SK-N-SH treated with all-trans-retinoic acid at 6 μM for 48 hours (cell line): ENCODE measurements around the gene CTSH.

Source experiments
- ATAC-seq: fragments of 200-7000 bp; cut with Tn5 transposase; 3 replicates; pipeline ENCODE4 v1.9.1; 2020; ENCODE audit warnings: mild to moderate bottlenecking, moderate library complexity
- ARNTL ChIP-seq: fragments of 450-650 bp; formaldehyde crosslinking; IDR thresholded peaks from 2 replicates; pipeline ENCODE4 v1.5.0; 2020; ENCODE audit warnings: low read depth, mild to moderate bottlenecking, moderate library complexity, borderline replicate concordance
- BACH2 ChIP-seq: fragments of 250-450 bp; sonication (Bioruptor Pico); IDR thresholded peaks from 2 replicates; pipeline ENCODE4 v1.9.0; 2021; ENCODE audit warnings: mild to moderate bottlenecking, borderline replicate concordance
- CREB5 ChIP-seq: fragments of 250-450 bp; sonication (Bioruptor Pico); IDR thresholded peaks from 2 replicates; pipeline ENCODE4 v1.5.1; 2020; ENCODE audit warnings: low read depth, mild to moderate bottlenecking, moderate library complexity
- CSDC2 ChIP-seq: fragments of 250-450 bp; sonication (Bioruptor Pico); IDR thresholded peaks from 2 replicates; pipeline ENCODE4 v1.5.0; 2020; ENCODE audit warnings: mild to moderate bottlenecking, moderate library complexity
- ESRRG ChIP-seq: fragments of 250-450 bp; sonication (Bioruptor Pico); IDR thresholded peaks from 2 replicates; pipeline ENCODE4 v1.6.1; 2021; ENCODE audit warnings: mild to moderate bottlenecking
- GLIS3 ChIP-seq: fragments of 250-450 bp; sonication (Bioruptor Pico); IDR thresholded peaks from 2 replicates; pipeline ENCODE4 v1.5.0; 2020; ENCODE audit warnings: mild to moderate bottlenecking, moderate library complexity
- ISL1 ChIP-seq: fragments of 250-450 bp; sonication (Bioruptor Pico); IDR thresholded peaks from 2 replicates; pipeline ENCODE4 v2.1.2; 2022; ENCODE audit warnings: mild to moderate bottlenecking, moderate library complexity
- POU6F1 ChIP-seq: fragments of 250-450 bp; sonication (Bioruptor Pico); IDR thresholded peaks from 2 replicates; pipeline ENCODE4 v1.8.0; 2021; ENCODE audit warnings: low read depth, mild to moderate bottlenecking, moderate library complexity, borderline replicate concordance
- PPARA ChIP-seq: fragments of 250-450 bp; sonication (Bioruptor Pico); IDR thresholded peaks from 2 replicates; pipeline ENCODE4 v1.5.0; 2020; ENCODE audit warnings: mild to moderate bottlenecking, borderline replicate concordance
- RARB ChIP-seq: fragments of 250-450 bp; sonication (Bioruptor Pico); IDR thresholded peaks from 2 replicates; pipeline ENCODE4 v1.8.0; 2021; ENCODE audit warnings: mild to moderate bottlenecking, moderate library complexity
- SNAI2 ChIP-seq: fragments of 250-450 bp; sonication (Bioruptor Pico); IDR thresholded peaks from 2 replicates; pipeline ENCODE4 v1.5.0; 2020; ENCODE audit warnings: mild to moderate bottlenecking, moderate library complexity
- TCF4 ChIP-seq: fragments of 250-450 bp; sonication (Bioruptor Pico); IDR thresholded peaks from 2 replicates; pipeline ENCODE4 v1.8.0; 2021; ENCODE audit warnings: mild to moderate bottlenecking, moderate library complexity, borderline replicate concordance
- TOX ChIP-seq: fragments of 250-450 bp; sonication (Bioruptor Pico); IDR thresholded peaks from 2 replicates; pipeline ENCODE4 v1.8.0; 2021; ENCODE audit warnings: mild to moderate bottlenecking, moderate library complexity, borderline replicate concordance
- TSHZ2 ChIP-seq: fragments of 250-450 bp; sonication (Bioruptor Pico); IDR thresholded peaks from 2 replicates; pipeline ENCODE4 v1.5.0; 2020; ENCODE audit warnings: mild to moderate bottlenecking, moderate library complexity
- ZC3H10 ChIP-seq: fragments of 250-450 bp; sonication (Bioruptor Pico); IDR thresholded peaks from 2 replicates; pipeline ENCODE4 v1.5.1; 2021; ENCODE audit warnings: mild to moderate bottlenecking, moderate library complexity
- ZFP3 ChIP-seq: fragments of 250-450 bp; sonication (Bioruptor Pico); IDR thresholded peaks from 2 replicates; pipeline ENCODE4 v1.5.0; 2020; ENCODE audit warnings: mild to moderate bottlenecking, moderate library complexity
- ZFP30 ChIP-seq: fragments of 450-650 bp; formaldehyde crosslinking; IDR thresholded peaks from 2 replicates; pipeline ENCODE4 v1.5.0; 2022; ENCODE audit warnings: mild to moderate bottlenecking, moderate library complexity
- ZNF565 ChIP-seq: fragments of 450-650 bp; formaldehyde crosslinking; conservative IDR thresholded peaks from 2 replicates; pipeline ENCODE4 v1.5.0; 2020; ENCODE audit warnings: low read depth, mild to moderate bottlenecking, moderate library complexity
- ZNF70 ChIP-seq: fragments of 450-650 bp; formaldehyde crosslinking; IDR thresholded peaks from 2 replicates; pipeline ENCODE4 v1.5.0; 2020; ENCODE audit warnings: mild to moderate bottlenecking, moderate library complexity
- ZNF8 ChIP-seq: fragments of 450-650 bp; formaldehyde crosslinking; IDR thresholded peaks from 2 replicates; pipeline ENCODE4 v1.5.0; 2020; ENCODE audit warnings: mild to moderate bottlenecking, moderate library complexity
- TF ChIP-seq, protein P1 (sequence below): fragments of 250-450 bp; sonication (Bioruptor Pico); IDR thresholded peaks from 2 replicates; pipeline ENCODE4 v1.8.0; 2020; ENCODE audit warnings: mild to moderate bottlenecking, moderate library complexity, borderline replicate concordance
- TF ChIP-seq, protein P2 (sequence below): fragments of 250-450 bp; sonication (Bioruptor Pico); IDR thresholded peaks from 2 replicates; pipeline ENCODE4 v1.5.1; 2021; ENCODE audit warnings: mild to moderate bottlenecking, moderate library complexity

The CTSH gene

GRCh38 chr15:78921517-78921916 lies 23.3 kb downstream of the CTSH start:
- TF ChIP-seq, protein P1, sequence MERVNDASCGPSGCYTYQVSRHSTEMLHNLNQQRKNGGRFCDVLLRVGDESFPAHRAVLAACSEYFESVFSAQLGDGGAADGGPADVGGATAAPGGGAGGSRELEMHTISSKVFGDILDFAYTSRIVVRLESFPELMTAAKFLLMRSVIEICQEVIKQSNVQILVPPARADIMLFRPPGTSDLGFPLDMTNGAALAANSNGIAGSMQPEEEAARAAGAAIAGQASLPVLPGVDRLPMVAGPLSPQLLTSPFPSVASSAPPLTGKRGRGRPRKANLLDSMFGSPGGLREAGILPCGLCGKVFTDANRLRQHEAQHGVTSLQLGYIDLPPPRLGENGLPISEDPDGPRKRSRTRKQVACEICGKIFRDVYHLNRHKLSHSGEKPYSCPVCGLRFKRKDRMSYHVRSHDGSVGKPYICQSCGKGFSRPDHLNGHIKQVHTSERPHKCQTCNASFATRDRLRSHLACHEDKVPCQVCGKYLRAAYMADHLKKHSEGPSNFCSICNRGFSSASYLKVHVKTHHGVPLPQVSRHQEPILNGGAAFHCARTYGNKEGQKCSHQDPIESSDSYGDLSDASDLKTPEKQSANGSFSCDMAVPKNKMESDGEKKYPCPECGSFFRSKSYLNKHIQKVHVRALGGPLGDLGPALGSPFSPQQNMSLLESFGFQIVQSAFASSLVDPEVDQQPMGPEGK, result no peak
- TF ChIP-seq ESRRG (no peak), SNAI2 (no peak), BACH2 (CRISPR knock-in tag) (no peak), ZNF565 (no peak), ARNTL (CRISPR knock-in tag) (no peak), ZC3H10 (CRISPR knock-in tag) (no peak), CSDC2 (CRISPR knock-in tag) (no peak), ZNF8 (CRISPR knock-in tag) (no peak), ISL1 (no peak), POU6F1 (no peak), TSHZ2 (CRISPR knock-in tag) (no peak)
- TF ChIP-seq, protein P2, sequence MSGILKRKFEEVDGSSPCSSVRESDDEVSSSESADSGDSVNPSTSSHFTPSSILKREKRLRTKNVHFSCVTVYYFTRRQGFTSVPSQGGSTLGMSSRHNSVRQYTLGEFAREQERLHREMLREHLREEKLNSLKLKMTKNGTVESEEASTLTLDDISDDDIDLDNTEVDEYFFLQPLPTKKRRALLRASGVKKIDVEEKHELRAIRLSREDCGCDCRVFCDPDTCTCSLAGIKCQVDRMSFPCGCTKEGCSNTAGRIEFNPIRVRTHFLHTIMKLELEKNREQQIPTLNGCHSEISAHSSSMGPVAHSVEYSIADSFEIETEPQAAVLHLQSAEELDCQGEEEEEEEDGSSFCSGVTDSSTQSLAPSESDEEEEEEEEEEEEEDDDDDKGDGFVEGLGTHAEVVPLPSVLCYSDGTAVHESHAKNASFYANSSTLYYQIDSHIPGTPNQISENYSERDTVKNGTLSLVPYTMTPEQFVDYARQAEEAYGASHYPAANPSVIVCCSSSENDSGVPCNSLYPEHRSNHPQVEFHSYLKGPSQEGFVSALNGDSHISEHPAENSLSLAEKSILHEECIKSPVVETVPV (CRISPR knock-in tag), result no peak
- TF ChIP-seq, all 23 proteins: peak for 0

DNA sequence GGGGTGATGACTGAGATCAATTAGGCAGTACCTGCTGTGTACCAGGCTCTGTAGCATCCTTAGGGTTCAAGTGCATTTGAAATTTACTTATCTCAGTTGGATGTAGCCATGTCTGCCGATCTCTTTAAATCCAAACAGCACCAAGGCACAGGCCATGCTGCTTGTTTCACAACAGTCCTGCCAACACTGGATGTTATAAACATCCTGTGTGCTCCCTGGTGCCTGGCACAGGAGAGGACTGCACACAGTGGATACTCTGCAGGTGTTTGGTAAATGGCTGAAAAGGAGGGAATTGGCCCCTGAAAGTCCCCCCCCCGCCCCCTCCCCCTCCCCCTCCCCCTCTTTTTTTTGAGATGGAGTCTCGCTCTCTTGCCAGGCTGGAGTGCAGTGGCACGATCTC lies 27.0 kb downstream of the CTSH start:
- no peak for ATAC-seq
- TF ChIP-seq ZNF8 (CRISPR knock-in tag), result no peak
- no peak for TF ChIP-seq GLIS3 (CRISPR knock-in tag)
- TF ChIP-seq PPARA (CRISPR knock-in tag), result no peak
- TF ChIP-seq ZFP3, result no peak
- TF ChIP-seq, protein P2 (CRISPR knock-in tag), result no peak
- no peak for TF ChIP-seq TSHZ2 (CRISPR knock-in tag)
- TF ChIP-seq CSDC2 (CRISPR knock-in tag), result no peak
- no peak for TF ChIP-seq CREB5
- no peak for TF ChIP-seq BACH2 (CRISPR knock-in tag)
- no peak for TF ChIP-seq ZC3H10 (CRISPR knock-in tag)
- no peak for TF ChIP-seq ZNF565
- no peak for TF ChIP-seq ZNF70 (CRISPR knock-in tag)
- TF ChIP-seq TCF4 (CRISPR knock-in tag), result no peak
- TF ChIP-seq ARNTL (CRISPR knock-in tag), result no peak
- no peak for TF ChIP-seq SNAI2
- TF ChIP-seq TOX (CRISPR knock-in tag), result no peak
- TF ChIP-seq ESRRG, result no peak
- TF ChIP-seq RARB, result no peak
- TF ChIP-seq ISL1, result no peak
- TF ChIP-seq ZFP30 (CRISPR knock-in tag), result no peak

More at GRCh38 chr15:78921517-78921916, 23.3 kb downstream of the CTSH start:
- ATAC-seq, result no peak
